Measurements from ENCODE around the gene TCF15. TPM values are rescaled to one million over a fixed set of nuclear protein-coding genes. Genes with fewer than 3 reads are reported as not detected.

The TCF15 gene, protein sequence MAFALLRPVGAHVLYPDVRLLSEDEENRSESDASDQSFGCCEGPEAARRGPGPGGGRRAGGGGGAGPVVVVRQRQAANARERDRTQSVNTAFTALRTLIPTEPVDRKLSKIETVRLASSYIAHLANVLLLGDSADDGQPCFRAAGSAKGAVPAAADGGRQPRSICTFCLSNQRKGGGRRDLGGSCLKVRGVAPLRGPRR
- total RNA-seq (2012; rRNA removed), result not detected in 2 replicates

DNA sequence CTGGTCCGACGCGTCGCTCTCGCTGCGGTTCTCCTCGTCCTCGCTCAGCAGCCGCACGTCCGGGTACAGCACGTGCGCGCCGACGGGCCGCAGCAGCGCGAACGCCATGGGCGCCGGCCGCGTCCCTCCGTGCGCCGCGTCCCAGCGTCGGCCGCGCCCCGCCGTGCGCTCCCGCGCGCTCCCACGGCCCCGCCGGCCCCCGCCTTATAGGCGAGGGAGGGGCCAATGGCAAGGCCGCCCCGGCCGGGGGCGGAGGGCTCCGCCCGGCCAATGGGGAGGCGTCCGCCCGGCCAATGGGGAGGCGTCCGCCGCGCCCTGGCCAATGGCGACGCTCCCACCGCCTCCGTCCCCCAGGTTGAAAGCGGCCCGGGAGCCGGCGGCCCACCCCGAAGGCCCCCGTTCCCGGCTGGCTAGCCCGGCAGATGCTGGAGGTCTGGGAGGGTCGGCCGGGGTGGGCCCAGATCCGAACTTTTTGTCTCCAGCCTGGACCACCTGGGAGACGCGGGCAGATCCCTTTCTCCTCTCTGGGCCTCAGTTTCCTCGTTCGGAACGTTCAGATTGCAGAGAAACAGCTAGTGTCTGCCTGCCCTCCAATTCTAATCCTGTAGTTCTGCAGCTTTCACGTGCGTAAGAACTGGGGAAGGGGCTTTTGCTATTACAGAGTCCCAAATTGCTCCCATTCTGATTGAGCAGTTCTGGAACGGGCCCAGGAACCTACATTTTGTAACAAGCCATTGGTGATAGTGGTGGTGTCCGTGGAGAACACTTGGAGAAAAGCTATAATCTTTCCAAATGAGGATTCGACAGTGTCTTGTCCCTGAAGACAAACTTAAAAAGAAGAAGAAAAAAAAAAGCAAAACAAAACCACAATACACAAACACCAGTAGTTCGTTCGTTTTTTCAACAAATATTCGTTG is at the start of gene TCF15:
Gene TCF15 (minus strand): TSS at position 180 of the 917 bp plus-strand sequence. CDS start 72 bp downstream, at position 108.
- Histone ChIP-seq H3K9ac (ENCODE audit: low read depth, low read length) (no peak within 1 kb of the TSS), H3K4me2 (ENCODE audit: low read length) (no peak within 1 kb of the TSS), H3K9me3 (replicated peaks; ENCODE audit: low read length) (no peaks in the 10 kb centered on the region), H3K36me3 (ENCODE audit: insufficient read depth, low read length) (no peaks in the 10 kb centered on the region), H3K4me3 (ENCODE audit: low read length) (no peak within 1 kb of the TSS), H3K4me1 (ENCODE audit: control insufficient read depth, insufficient read depth, low read length) (no peaks in the 10 kb centered on the region), H3K27me3 (ENCODE audit: control insufficient read depth, insufficient read depth, low read length) (peaks cover 66% of the 10 kb centered on the region)

DNA sequence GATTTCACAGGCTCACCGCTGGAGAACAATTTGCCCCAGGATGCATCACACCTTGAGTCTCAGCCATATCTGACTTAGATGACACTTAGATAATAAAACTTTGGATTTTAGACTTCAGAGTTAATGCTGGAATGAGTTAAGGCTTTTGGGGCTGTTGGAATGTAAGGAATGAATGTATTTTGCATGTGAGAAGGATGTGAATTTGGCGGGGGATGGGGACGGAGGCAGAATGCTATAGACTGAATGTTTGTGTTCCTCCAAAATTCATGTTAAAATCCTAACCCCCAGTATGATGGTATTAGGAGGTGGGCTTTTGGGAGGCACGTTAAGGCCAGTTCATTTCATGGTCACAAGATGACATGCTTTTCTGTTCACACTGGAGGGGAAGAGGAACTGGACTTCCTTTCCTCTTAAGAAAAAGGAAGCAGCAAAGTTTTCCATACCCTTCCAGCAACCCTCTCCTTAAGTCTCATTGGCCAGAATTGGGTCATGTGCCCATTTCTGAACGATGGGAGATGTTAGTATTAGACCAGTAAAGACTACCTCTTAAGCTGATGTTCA is 48.7 kb upstream of the TCF15 start:
- Histone ChIP-seq H3K9me3 (replicated peaks; ENCODE audit: low read length) (no peaks in the 10 kb centered on the region), H3K27me3 (ENCODE audit: control insufficient read depth, insufficient read depth, low read length) (peaks cover 42% of the 10 kb centered on the region), H3K4me3 (ENCODE audit: low read length) (no peak overlapping the region), H3K4me2 (ENCODE audit: low read length) (no peak overlapping the region), H3K4me1 (ENCODE audit: control insufficient read depth, insufficient read depth, low read length) (peaks cover 21% of the 10 kb centered on the region), H3K36me3 (ENCODE audit: insufficient read depth, low read length) (no peaks in the 10 kb centered on the region), H3K9ac (ENCODE audit: low read depth, low read length) (no peak overlapping the region)

DNA sequence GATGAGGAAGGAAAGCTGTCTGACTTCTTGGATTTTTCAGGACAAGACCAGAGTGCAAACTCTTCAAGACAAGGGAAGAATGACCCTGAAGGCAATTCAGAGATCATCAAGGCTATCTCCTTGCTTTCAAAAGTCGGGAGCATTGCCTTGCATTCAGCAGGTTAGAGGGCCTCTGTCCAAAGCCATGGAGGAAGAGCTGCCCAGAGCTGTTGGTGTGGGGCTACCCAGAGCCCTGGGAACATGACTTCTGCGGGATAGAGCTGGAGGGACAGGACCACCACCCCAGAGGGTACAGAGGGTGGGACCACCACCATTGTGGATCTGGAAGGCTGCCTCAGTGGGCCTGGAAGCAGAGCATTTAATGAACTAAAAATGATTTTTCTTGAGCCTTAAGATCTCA is 48.1 kb upstream of the TCF15 start:
- H3K4me2 ChIP-seq (ENCODE audit: low read length), result no peak overlapping the region
- no peaks in the 10 kb centered on the region for H3K36me3 ChIP-seq (ENCODE audit: insufficient read depth, low read length)
- peaks cover 24% of the 10 kb centered on the region for H3K4me1 ChIP-seq (ENCODE audit: control insufficient read depth, insufficient read depth, low read length)
- no peak overlapping the region for H3K9ac ChIP-seq (ENCODE audit: low read depth, low read length)
- peaks cover 36% of the 10 kb centered on the region for H3K27me3 ChIP-seq (ENCODE audit: control insufficient read depth, insufficient read depth, low read length)
- H3K4me3 ChIP-seq (ENCODE audit: low read length), result no peak overlapping the region
- H3K9me3 ChIP-seq (replicated peaks; ENCODE audit: low read length), result no peaks in the 10 kb centered on the region

DNA sequence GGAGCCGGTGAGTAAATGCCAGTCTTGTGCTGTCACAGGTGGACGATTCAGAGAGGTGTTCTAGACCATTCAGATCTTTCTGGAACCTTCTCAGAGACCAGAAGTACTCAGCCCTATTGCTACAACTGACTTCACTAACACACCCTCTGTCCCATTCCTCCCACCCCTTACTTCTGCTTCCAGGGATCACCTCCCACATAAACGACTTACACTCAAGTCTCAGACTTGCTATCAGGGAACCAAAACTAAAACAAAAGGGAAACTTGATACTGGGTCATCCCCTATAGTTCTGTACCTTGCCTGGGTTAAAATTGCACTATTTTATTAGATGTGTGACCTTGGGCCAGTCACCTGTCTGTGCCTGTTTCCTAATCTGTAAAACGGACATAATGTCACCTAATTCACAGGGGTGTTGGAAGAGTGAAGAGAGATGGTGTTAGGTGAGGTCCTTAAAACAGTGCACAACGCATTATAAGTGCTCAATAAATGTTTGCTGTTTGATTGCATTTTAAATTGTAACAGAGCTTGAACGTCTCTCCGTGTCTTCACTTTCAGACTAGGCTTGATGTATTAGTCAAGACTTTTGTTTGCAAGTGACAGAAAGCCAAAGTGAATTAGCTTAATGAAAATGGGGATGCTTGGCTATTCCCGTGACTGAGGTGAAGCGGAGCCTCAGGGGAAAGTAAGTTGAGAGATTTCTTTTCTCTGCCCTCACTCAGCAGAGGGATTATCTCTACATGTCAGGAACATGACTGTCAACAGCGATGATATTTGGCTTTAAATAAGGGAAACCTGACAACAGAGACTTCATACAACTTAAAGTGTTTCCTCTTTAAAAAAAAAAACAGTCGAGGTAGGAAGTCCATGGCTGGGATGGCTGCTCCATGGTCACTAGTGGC is 45.9 kb upstream of the TCF15 start:
- Histone ChIP-seq H3K4me2 (ENCODE audit: low read length) (no peak overlapping the region), H3K9me3 (replicated peaks; ENCODE audit: low read length) (no peaks in the 10 kb centered on the region), H3K36me3 (ENCODE audit: insufficient read depth, low read length) (peaks cover 2% of the 10 kb centered on the region), H3K4me1 (ENCODE audit: control insufficient read depth, insufficient read depth, low read length) (peaks cover 32% of the 10 kb centered on the region), H3K4me3 (ENCODE audit: low read length) (no peak overlapping the region), H3K9ac (ENCODE audit: low read depth, low read length) (no peak overlapping the region), H3K27me3 (ENCODE audit: control insufficient read depth, insufficient read depth, low read length) (peaks cover 14% of the 10 kb centered on the region)

DNA sequence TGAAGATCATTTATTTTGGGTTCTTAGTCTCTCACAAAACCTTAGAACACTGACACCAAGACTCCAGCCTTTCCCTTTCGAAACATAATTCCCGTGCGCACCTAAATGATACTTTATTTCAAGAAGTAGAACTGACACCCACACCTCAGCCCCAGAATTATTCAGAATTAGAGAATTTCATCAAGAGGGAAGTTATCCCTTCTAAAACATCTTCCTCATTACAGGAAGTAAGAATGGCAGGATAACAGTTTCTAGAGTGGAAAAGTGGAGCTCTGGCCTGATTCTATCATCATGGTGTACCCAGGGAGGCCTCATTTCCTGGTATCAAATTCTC is 44.3 kb upstream of the TCF15 start:
- H3K4me1 ChIP-seq (ENCODE audit: control insufficient read depth, insufficient read depth, low read length), result peaks cover 28% of the 10 kb centered on the region

DNA sequence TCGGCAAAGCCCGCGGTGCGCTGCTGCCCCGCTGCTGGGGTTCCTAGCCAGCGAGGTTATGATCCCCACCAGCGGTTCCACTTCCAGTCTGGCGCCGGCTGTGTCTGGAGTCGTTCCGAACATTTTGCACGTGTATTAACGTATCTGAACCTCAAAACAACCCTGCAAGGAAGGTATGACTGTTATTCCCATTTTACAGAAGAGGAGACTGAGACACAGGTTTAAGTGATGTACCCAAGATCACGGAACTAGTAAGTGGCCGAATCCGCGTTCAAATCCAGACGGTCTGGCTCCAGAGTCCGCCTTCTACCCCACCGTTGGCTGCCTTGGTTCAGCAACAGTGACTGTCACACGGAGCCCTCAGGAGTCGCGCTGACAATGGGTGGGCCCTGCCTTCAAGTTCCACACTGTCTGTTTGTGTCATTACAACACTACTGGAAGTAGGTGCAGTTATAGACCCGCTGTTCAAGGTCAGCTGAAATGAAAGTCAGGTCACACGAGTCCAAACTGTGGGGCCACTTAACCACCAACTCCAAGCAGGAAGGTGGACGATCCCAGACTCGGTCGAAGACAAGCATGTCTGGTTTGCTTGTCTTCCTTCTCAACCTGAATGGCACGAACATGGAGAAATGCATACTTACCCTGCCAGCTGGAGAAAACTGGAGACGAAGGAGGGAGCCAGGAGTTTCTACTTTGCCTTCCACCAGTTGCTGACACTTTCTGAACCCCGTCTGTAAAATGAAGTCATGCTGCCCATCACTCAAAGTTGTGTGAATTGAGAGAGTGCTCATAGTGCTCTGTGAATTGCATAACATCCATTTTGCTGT is 43.7 kb upstream of the TCF15 start:
- H3K4me3 ChIP-seq (ENCODE audit: low read length), result peak overlapping the region; percentile 90
- peak overlapping the region; percentile 79 for H3K4me2 ChIP-seq (ENCODE audit: low read length)
- peaks cover 11% of the 10 kb centered on the region for H3K27me3 ChIP-seq (ENCODE audit: control insufficient read depth, insufficient read depth, low read length)
- H3K4me1 ChIP-seq (ENCODE audit: control insufficient read depth, insufficient read depth, low read length), result peaks cover 26% of the 10 kb centered on the region
- peaks cover 18% of the 10 kb centered on the region for H3K36me3 ChIP-seq (ENCODE audit: insufficient read depth, low read length)
- peak overlapping the region; percentile 94 for H3K9ac ChIP-seq (ENCODE audit: low read depth, low read length)
- H3K9me3 ChIP-seq (replicated peaks; ENCODE audit: low read length), result no peaks in the 10 kb centered on the region

More for the DNA sequence above, 44.3 kb upstream of the TCF15 start:
- H3K36me3 ChIP-seq (ENCODE audit: insufficient read depth, low read length), result peaks cover 15% of the 10 kb centered on the region
- H3K4me2 ChIP-seq (ENCODE audit: low read length), result no peak overlapping the region
- H3K9me3 ChIP-seq (replicated peaks; ENCODE audit: low read length), result no peaks in the 10 kb centered on the region
- no peak overlapping the region for H3K4me3 ChIP-seq (ENCODE audit: low read length)
- H3K9ac ChIP-seq (ENCODE audit: low read depth, low read length), result no peak overlapping the region
- peaks cover 11% of the 10 kb centered on the region for H3K27me3 ChIP-seq (ENCODE audit: control insufficient read depth, insufficient read depth, low read length)

DNA sequence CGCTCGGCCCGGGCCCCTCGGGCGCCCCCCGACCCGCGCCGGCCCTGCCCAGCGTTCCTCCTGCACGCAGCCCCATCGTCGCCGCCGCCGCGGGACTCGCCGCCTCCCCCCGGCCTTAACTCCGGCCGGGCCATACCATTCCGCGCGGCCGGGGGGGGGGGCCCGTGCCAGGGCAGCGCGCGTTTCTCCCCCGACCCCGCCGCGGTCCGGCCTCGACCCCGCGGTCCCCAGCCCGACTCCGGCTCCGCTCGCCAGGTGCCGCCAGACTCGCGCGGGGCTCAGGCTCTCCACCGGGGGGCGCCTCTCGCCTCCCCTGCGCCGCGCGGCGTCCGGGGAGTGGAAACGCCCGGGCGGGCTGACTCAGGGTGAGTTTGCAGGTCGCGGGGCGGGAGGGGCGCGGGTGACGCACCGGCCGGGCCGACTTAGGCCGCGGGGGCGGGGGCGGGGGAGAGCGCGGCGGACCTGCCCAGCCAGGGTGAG is 43.0 kb upstream of the TCF15 start, which contains the start of gene SRXN1:
Gene SRXN1 (minus strand): TSS at position 91 of the 480 bp plus-strand sequence. CDS start 15 bp downstream, at position 76.
- H3K27me3 ChIP-seq (ENCODE audit: control insufficient read depth, insufficient read depth, low read length), result peaks cover 8% of the 10 kb centered on the region
- H3K9ac ChIP-seq (ENCODE audit: low read depth, low read length), result peak within 1 kb of the TSS; percentile 94
- H3K36me3 ChIP-seq (ENCODE audit: insufficient read depth, low read length), result peaks cover 24% of the 10 kb centered on the region
- no peaks in the 10 kb centered on the region for H3K9me3 ChIP-seq (replicated peaks; ENCODE audit: low read length)
- H3K4me2 ChIP-seq (ENCODE audit: low read length), result peak within 1 kb of the TSS; percentile 92
- peak within 1 kb of the TSS; percentile 90 for H3K4me3 ChIP-seq (ENCODE audit: low read length)
- H3K4me1 ChIP-seq (ENCODE audit: control insufficient read depth, insufficient read depth, low read length), result peaks cover 25% of the 10 kb centered on the region

DNA sequence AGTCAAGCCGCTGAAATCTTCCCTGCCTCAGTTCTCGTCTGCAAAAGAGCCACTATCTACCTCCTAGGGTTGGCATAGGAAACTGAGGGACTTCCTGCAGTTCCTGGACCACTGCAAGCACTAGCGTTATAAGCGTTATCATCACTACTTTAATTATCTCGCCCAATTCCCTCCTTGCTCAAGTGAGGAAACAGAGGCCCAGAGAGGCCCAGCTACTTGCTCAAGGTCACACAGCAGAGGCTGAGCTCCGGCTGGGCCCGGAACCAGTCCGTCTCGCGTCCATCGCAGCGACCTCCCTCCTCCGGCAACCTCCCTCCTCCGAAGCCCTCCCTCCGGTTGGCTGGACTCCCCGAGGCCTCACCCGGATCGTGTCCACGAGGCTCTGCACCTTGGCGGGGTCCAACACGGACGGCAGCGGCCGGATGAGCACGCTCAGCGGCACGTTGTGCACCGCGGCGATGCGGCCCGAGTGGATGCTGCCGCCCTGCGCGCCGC is 42.6 kb upstream of the TCF15 start:
- peak overlapping the region; percentile 90 for H3K4me3 ChIP-seq (ENCODE audit: low read length)
- peaks cover 3% of the 10 kb centered on the region for H3K27me3 ChIP-seq (ENCODE audit: control insufficient read depth, insufficient read depth, low read length)
- H3K4me2 ChIP-seq (ENCODE audit: low read length), result peak overlapping the region; percentile 92
- H3K4me1 ChIP-seq (ENCODE audit: control insufficient read depth, insufficient read depth, low read length), result peaks cover 25% of the 10 kb centered on the region
- H3K9ac ChIP-seq (ENCODE audit: low read depth, low read length), result peak overlapping the region; percentile 94
- no peaks in the 10 kb centered on the region for H3K9me3 ChIP-seq (replicated peaks; ENCODE audit: low read length)
- peaks cover 29% of the 10 kb centered on the region for H3K36me3 ChIP-seq (ENCODE audit: insufficient read depth, low read length)

DNA sequence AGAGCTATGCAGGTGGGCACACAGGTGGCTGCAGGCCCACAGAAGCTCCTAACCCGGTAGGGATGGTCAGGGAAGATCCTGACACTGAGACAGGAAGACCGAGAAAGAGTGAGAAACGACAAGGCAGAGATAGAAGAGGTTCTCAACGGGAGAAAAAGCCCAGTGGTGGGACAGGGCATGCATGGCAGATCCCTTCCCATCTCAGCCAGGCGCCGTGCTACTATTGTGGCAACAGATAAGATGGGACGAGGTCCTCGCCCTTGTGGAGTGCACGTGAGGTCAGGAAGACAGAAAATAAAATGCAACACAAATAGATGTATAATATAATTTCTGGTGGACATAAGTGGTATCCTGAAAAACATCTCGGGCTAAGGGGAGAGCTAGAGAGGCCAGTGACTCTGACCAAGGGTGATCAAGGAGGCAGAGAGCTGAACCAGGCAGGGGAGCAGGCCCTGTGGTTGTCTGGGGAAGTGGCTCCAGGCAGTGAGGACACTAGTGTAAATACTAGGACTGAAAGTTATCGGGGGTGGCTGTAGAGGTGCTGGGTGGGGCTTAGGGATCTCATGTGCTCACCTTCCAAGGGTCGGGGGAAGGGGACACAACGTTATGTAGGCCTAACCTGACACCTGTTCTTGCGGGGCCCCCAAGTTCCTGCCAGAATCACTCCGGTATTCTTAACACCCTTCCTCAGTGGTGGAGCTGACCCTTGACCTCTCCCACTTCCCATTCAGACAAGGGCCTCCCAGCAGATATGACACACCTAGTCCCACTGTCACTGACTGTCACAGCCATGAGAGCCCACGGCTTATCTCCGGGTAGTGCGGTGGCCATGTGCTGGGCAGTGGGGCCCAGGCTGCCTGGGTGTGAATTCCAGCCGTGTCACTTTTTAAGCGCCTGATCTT is 41.9 kb upstream of the TCF15 start:
- peak overlapping the region; percentile 90 for H3K4me3 ChIP-seq (ENCODE audit: low read length)
- peak overlapping the region; percentile 94 for H3K9ac ChIP-seq (ENCODE audit: low read depth, low read length)
- no peaks in the 10 kb centered on the region for H3K9me3 ChIP-seq (replicated peaks; ENCODE audit: low read length)
- peak overlapping the region; percentile 92 for H3K4me2 ChIP-seq (ENCODE audit: low read length)
- H3K4me1 ChIP-seq (ENCODE audit: control insufficient read depth, insufficient read depth, low read length), result peaks cover 25% of the 10 kb centered on the region
- H3K36me3 ChIP-seq (ENCODE audit: insufficient read depth, low read length), result peaks cover 36% of the 10 kb centered on the region
- no peaks in the 10 kb centered on the region for H3K27me3 ChIP-seq (ENCODE audit: control insufficient read depth, insufficient read depth, low read length)

Measured in skeletal muscle satellite cell (primary cell).